ENCODE measurements around the gene TBC1D16. TPM values are rescaled to one million over a fixed set of nuclear protein-coding genes. Genes with fewer than 3 reads are reported as not detected.
A peak's percentile ranks its signal among the peaks of the same experiment; 100 is the strongest.

Gene TBC1D16
- total RNA-seq, 1 experiment from 2014 or later, result 35.9 TPM

- no TSS peak for BruUV-seq (replicated peaks)
- no peaks in the 10 kb centered on the region for H3K27me3 Mint-ChIP-seq (ENCODE audit: unreplicated experiment)
- no peaks in the 10 kb centered on the region for H3K9me3 Mint-ChIP-seq (ENCODE audit: low read depth, unreplicated experiment)
- intact Hi-C loops (cut with micrococcal nuclease; ENCODE audit: unreplicated experiment), result loop anchor here (5.0 kb wide), 2 partner anchors 68 to 72 kb away; no protein-coding TSS in a partner anchor
- no peak for DNase-seq
- H3K4me1 Mint-ChIP-seq (ENCODE audit: low read depth, unreplicated experiment), result peaks cover 45% of the 10 kb centered on the region
- no peak overlapping the region for H3K27ac Mint-ChIP-seq (ENCODE audit: unreplicated experiment)
- TF ChIP-seq CTCF (IDR thresholded peaks at IDR 0.05; ENCODE audit: unreplicated experiment), result no peak
- H3K36me3 Mint-ChIP-seq (ENCODE audit: insufficient read depth, unreplicated experiment), result peaks cover 6% of the 10 kb centered on the region
- peak overlapping the region; percentile 81 for H3K4me3 Mint-ChIP-seq (ENCODE audit: low read depth, unreplicated experiment)
- CTCF ChIA-PET, result interaction anchor here (0.6 to 2.0 kb wide), 7 partner anchors 68 to 112 kb away, joined by 3 to 17 read pairs (median 7); partner anchors contain the start of gene CBX4
Observed at GRCh38 chr17:79919862-79920720, 115.6 kb downstream of the TBC1D16 start.

- BruUV-seq (replicated peaks), result no TSS peak
- Mint-ChIP-seq H3K36me3 (ENCODE audit: insufficient read depth, unreplicated experiment) (peaks cover 6% of the 10 kb centered on the region), H3K4me1 (ENCODE audit: low read depth, unreplicated experiment) (peaks cover 41% of the 10 kb centered on the region), H3K4me3 (ENCODE audit: low read depth, unreplicated experiment) (peak overlapping the region; percentile 81), H3K9me3 (ENCODE audit: low read depth, unreplicated experiment) (no peaks in the 10 kb centered on the region), H3K27me3 (ENCODE audit: unreplicated experiment) (no peaks in the 10 kb centered on the region), H3K27ac (ENCODE audit: unreplicated experiment) (peak overlapping the region; percentile 43)
- TF ChIP-seq CTCF (IDR thresholded peaks at IDR 0.05; ENCODE audit: unreplicated experiment), result no peak
- intact Hi-C loops (cut with micrococcal nuclease; ENCODE audit: unreplicated experiment), result loop anchor here (5.0 kb wide), 2 partner anchors 67 to 73 kb away; no protein-coding TSS in a partner anchor
- CTCF ChIA-PET, result interaction anchor here (0.6 to 2.0 kb wide), 14 partner anchors 10 to 844 kb away, joined by 3 to 17 read pairs (median 4); partner anchors contain the start of genes CBX4, CBX8 and ENGASE
- DNase-seq, result peak; percentile 95
Observed at GRCh38 chr17:79919164-79919585, 116.5 kb downstream of the TBC1D16 start.

- CTCF ChIA-PET, result interaction anchor here (0.6 to 2.0 kb wide), 9 partner anchors 9 to 196 kb away, joined by 3 to 17 read pairs (median 4); partner anchors contain the start of genes CBX4 and CBX8
- peaks cover 40% of the 10 kb centered on the region for H3K4me1 Mint-ChIP-seq (ENCODE audit: low read depth, unreplicated experiment)
- H3K4me3 Mint-ChIP-seq (ENCODE audit: low read depth, unreplicated experiment), result peak overlapping the region; percentile 81
- TF ChIP-seq CTCF (IDR thresholded peaks at IDR 0.05; ENCODE audit: unreplicated experiment), result no peak
- intact Hi-C loops (cut with micrococcal nuclease; ENCODE audit: unreplicated experiment), result loop anchor here (5.0 kb wide), 2 partner anchors 66 to 74 kb away; no protein-coding TSS in a partner anchor
- H3K9me3 Mint-ChIP-seq (ENCODE audit: low read depth, unreplicated experiment), result no peaks in the 10 kb centered on the region
- peaks cover 6% of the 10 kb centered on the region for H3K36me3 Mint-ChIP-seq (ENCODE audit: insufficient read depth, unreplicated experiment)
- BruUV-seq (replicated peaks), result no TSS peak
- DNase-seq, result no peak
- H3K27me3 Mint-ChIP-seq (ENCODE audit: unreplicated experiment), result no peaks in the 10 kb centered on the region
- H3K27ac Mint-ChIP-seq (ENCODE audit: unreplicated experiment), result peak overlapping the region; percentile 43
Observed at GRCh38 chr17:79918581-79919163, 117.0 kb downstream of the TBC1D16 start.

GRCh38 chr17:79917902-79918484 is 117.7 kb downstream of the TBC1D16 start:
- CTCF ChIA-PET, result interaction anchor here (2.0 kb wide), 1 partner anchor 110 kb away, joined by 17 read pairs; no protein-coding TSS in a partner anchor
- no peak overlapping the region for H3K27ac Mint-ChIP-seq (ENCODE audit: unreplicated experiment)
- H3K36me3 Mint-ChIP-seq (ENCODE audit: insufficient read depth, unreplicated experiment), result peaks cover 6% of the 10 kb centered on the region
- no peak for DNase-seq
- no peaks in the 10 kb centered on the region for H3K9me3 Mint-ChIP-seq (ENCODE audit: low read depth, unreplicated experiment)
- intact Hi-C loops (cut with micrococcal nuclease; ENCODE audit: unreplicated experiment), result loop anchor here (5.0 kb wide), 2 partner anchors 66 to 74 kb away; no protein-coding TSS in a partner anchor
- H3K4me1 Mint-ChIP-seq (ENCODE audit: low read depth, unreplicated experiment), result peaks cover 40% of the 10 kb centered on the region
- H3K27me3 Mint-ChIP-seq (ENCODE audit: unreplicated experiment), result no peaks in the 10 kb centered on the region
- TF ChIP-seq CTCF (IDR thresholded peaks at IDR 0.05; ENCODE audit: unreplicated experiment), result no peak
- no TSS peak for BruUV-seq (replicated peaks)
- H3K4me3 Mint-ChIP-seq (ENCODE audit: low read depth, unreplicated experiment), result no peak overlapping the region
